ENCODE results near the gene ANAPC2. TPM values are rescaled to one million over a fixed set of nuclear protein-coding genes. Genes with fewer than 3 reads are reported as not detected.
A peak's percentile ranks its signal among the peaks of the same experiment; 100 is the strongest.

The ANAPC2 gene
- total and polyA plus RNA-seq, 4 donors, result 31.9 to 60.9 (median 41.1) TPM

DNA sequence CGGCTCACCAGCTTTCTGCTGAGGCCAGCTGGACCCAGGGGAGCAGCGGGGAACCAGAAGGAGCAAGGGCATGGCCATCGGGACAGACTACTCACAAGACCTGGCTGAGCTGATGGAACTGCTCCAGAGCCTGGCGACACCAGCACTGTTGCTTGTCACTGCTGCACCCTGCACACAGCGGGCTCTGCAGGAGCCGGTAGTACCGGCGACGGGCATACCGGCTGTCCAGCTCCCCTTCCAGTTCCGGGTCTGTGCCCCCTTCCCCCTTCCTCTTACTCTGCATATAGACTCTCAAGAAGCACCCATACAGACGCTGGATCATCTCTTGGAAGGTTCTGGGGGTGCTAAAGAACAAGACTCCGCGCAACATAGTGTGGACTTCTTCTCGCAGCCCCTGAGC is 974 bp downstream of the ANAPC2 start:
- H3K4me3 ChIP-seq, result peak overlapping the region; percentile 96
- H3K36me3 ChIP-seq (ENCODE audit: control insufficient read depth in 4 of 4, insufficient read depth in 4 of 4, low read length in 4 of 4), result peaks cover 8 to 61% (median 25%) of the 10 kb centered on the region in 4 donors
- ATAC-seq (ENCODE audit: insufficient read depth, low FRiP score), result no peak
- H3K27ac ChIP-seq (ENCODE audit: low read depth in 1 of 2, low read length in 1 of 2), result no peak overlapping the region
- peaks cover 14 to 37% (median 20%) of the 10 kb centered on the region in 5 donors for H3K4me1 ChIP-seq (ENCODE audit: control insufficient read depth in 5 of 5, insufficient read depth in 5 of 5, low read length in 5 of 5)
- H3K27me3 ChIP-seq (ENCODE audit: control insufficient read depth in 3 of 3, insufficient read depth in 3 of 3, low read length in 2 of 3), result no peaks in the 10 kb centered on the region
- TF ChIP-seq, protein P1, sequence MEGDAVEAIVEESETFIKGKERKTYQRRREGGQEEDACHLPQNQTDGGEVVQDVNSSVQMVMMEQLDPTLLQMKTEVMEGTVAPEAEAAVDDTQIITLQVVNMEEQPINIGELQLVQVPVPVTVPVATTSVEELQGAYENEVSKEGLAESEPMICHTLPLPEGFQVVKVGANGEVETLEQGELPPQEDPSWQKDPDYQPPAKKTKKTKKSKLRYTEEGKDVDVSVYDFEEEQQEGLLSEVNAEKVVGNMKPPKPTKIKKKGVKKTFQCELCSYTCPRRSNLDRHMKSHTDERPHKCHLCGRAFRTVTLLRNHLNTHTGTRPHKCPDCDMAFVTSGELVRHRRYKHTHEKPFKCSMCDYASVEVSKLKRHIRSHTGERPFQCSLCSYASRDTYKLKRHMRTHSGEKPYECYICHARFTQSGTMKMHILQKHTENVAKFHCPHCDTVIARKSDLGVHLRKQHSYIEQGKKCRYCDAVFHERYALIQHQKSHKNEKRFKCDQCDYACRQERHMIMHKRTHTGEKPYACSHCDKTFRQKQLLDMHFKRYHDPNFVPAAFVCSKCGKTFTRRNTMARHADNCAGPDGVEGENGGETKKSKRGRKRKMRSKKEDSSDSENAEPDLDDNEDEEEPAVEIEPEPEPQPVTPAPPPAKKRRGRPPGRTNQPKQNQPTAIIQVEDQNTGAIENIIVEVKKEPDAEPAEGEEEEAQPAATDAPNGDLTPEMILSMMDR (IDR thresholded peaks at IDR 0.05; ENCODE audit: control extremely low read depth, extremely low read depth), result no peak
- H3K9ac ChIP-seq (ENCODE audit: insufficient read depth in 1 of 2, low read length in 2 of 2), result peak overlapping the region in 1 of 2 donors; percentile 52
- 85 to 88% methylated on average over 15 of the region's 15 CpGs for WGBS, 2 donors
- no peak for DNase-seq
- H3K9me3 ChIP-seq (ENCODE audit: control insufficient read depth in 4 of 4, insufficient read depth in 3 of 4, low read length in 3 of 4), result peaks cover 0 to 2% (median 0%) of the 10 kb centered on the region in 4 donors

GRCh38 chr9:137186385-137186784 is 2.0 kb downstream of the ANAPC2 start:
- H3K4me1 ChIP-seq (ENCODE audit: control insufficient read depth in 5 of 5, insufficient read depth in 5 of 5, low read length in 5 of 5), result peaks cover 14 to 37% (median 20%) of the 10 kb centered on the region in 5 donors
- H3K9ac ChIP-seq (ENCODE audit: insufficient read depth in 1 of 2, low read length in 2 of 2), result no peak overlapping the region
- H3K27me3 ChIP-seq (ENCODE audit: control insufficient read depth in 3 of 3, insufficient read depth in 3 of 3, low read length in 2 of 3), result no peaks in the 10 kb centered on the region
- no peak overlapping the region for H3K27ac ChIP-seq (ENCODE audit: low read depth in 1 of 2, low read length in 1 of 2)
- H3K4me3 ChIP-seq, result no peak overlapping the region
- DNase-seq (no peak), ATAC-seq (ENCODE audit: insufficient read depth, low FRiP score) (no peak)
- peaks cover 8 to 64% (median 30%) of the 10 kb centered on the region in 4 donors for H3K36me3 ChIP-seq (ENCODE audit: control insufficient read depth in 4 of 4, insufficient read depth in 4 of 4, low read length in 4 of 4)
- WGBS, 2 donors, result 81 to 90% methylated on average over 6 of the region's 6 CpGs
- peaks cover 0 to 2% (median 0%) of the 10 kb centered on the region in 4 donors for H3K9me3 ChIP-seq (ENCODE audit: control insufficient read depth in 4 of 4, insufficient read depth in 3 of 4, low read length in 3 of 4)
- TF ChIP-seq, protein P1 (IDR thresholded peaks at IDR 0.05; ENCODE audit: control extremely low read depth, extremely low read depth), result no peak

DNA sequence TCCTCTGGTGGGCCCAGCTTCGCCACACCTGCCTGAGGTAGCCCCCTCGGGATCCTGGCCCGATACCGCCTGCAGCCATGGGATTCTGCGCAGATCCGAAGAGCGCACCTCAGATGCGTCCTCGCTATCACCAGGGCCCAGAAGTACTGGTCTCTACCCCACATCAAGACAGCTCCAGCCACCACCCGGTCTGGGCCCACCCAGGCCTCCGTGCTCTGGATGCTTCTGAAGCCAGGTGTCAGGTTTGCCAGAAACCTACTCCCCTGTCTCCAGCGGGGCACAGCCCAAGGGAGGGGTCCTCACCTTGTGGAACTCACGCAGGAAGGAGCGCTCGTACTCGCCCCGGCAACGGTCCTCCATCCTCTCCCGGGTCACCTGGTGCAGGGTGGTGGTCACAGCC is 2.4 kb downstream of the ANAPC2 start:
- H3K4me1 ChIP-seq (ENCODE audit: control insufficient read depth in 5 of 5, insufficient read depth in 5 of 5, low read length in 5 of 5), result peaks cover 14 to 37% (median 20%) of the 10 kb centered on the region in 5 donors
- H3K9ac ChIP-seq (ENCODE audit: insufficient read depth in 1 of 2, low read length in 2 of 2), result no peak overlapping the region
- WGBS, 2 donors, result 96% methylated on average over 19 of the region's 19 CpGs
- H3K27ac ChIP-seq (ENCODE audit: low read depth in 1 of 2, low read length in 1 of 2), result no peak overlapping the region
- ATAC-seq (ENCODE audit: insufficient read depth, low FRiP score) (no peak), DNase-seq (no peak)
- peaks cover 8 to 65% (median 33%) of the 10 kb centered on the region in 4 donors for H3K36me3 ChIP-seq (ENCODE audit: control insufficient read depth in 4 of 4, insufficient read depth in 4 of 4, low read length in 4 of 4)
- no peak overlapping the region for H3K4me3 ChIP-seq
- TF ChIP-seq, protein P1 (IDR thresholded peaks at IDR 0.05; ENCODE audit: control extremely low read depth, extremely low read depth), result no peak
- no peaks in the 10 kb centered on the region for H3K27me3 ChIP-seq (ENCODE audit: control insufficient read depth in 3 of 3, insufficient read depth in 3 of 3, low read length in 2 of 3)
- peaks cover 0 to 2% (median 0%) of the 10 kb centered on the region in 4 donors for H3K9me3 ChIP-seq (ENCODE audit: control insufficient read depth in 4 of 4, insufficient read depth in 3 of 4, low read length in 3 of 4)
